CD4-positive, alpha-beta T cell (primary cell): Measurements from ENCODE around the gene GIMAP5. TPM values are rescaled to one million over a fixed set of nuclear protein-coding genes. Genes with fewer than 3 reads are reported as not detected.
A peak's percentile ranks its signal among the peaks of the same experiment; 100 is the strongest.

Source experiments
- ATAC-seq: fragments of 200-7000 bp; cut with Tn5 transposase; one replicate; pipeline ENCODE4 v1.10.0; 2022; ENCODE audit warnings: mild to moderate bottlenecking; ENCODE audit not compliant: poor library complexity
- CTCF ChIA-PET: fragments of 350-600 bp; sonication (Branson Sonifier 250); formaldehyde crosslinking; loops from one replicate; lab custom pipeline; 2021; ENCODE audit warnings: antibody characterized with exemption, inconsistent platforms; lab: Charles Lee
- POLR2A ChIA-PET: fragments of 350-600 bp; sonication (Branson Sonifier 250); formaldehyde crosslinking; loops from one replicate; lab custom pipeline; 2021; ENCODE audit warnings: antibody characterized with exemption, inconsistent platforms; lab: Charles Lee
- DNase-seq, 14 experiments: peaks; one replicate each; pipeline ENCODE4 v3.0.0-alpha.2; 2013 to 2020; ENCODE audit warnings: mixed read lengths in 2 of 14
- H3K27ac ChIP-seq, 2 donors: one replicate each; pipeline versions ENCODE4 v1.5.1 to v1.7.0; 2013; ENCODE audit warnings: low read length in 2 of 2, low read depth in 1 of 2, mild to moderate bottlenecking in 1 of 2
- H3K27me3 ChIP-seq, 2 experiments: 1 replicate in 1 of 2; 2 replicates in 1 of 2; pipeline versions ENCODE4 v1.6.1 to v1.7.0; 2013; ENCODE audit warnings: low read length in 2 of 2, control low read depth in 1 of 2, mild to moderate bottlenecking in 1 of 2, moderate library complexity in 1 of 2; ENCODE audit not compliant: insufficient read depth in 2 of 2, control insufficient read depth in 1 of 2
- H3K36me3 ChIP-seq: one replicate; pipeline ENCODE4 v1.6.1; 2013; ENCODE audit warnings: low read length, control low read depth; ENCODE audit not compliant: insufficient read depth
- H3K4me1 ChIP-seq: one replicate; pipeline ENCODE4 v1.6.1; 2013; ENCODE audit warnings: low read length, control low read depth; ENCODE audit not compliant: insufficient read depth
- H3K4me3 ChIP-seq: one replicate; pipeline ENCODE4 v1.5.1; 2013; ENCODE audit warnings: mild to moderate bottlenecking, low read length, moderate library complexity
- H3K9me3 ChIP-seq, 2 experiments: 1 replicate in 1 of 2; 2 replicates in 1 of 2; pipeline versions ENCODE4 v1.6.1 to v1.7.0; 2013; ENCODE audit warnings: low read length in 2 of 2, mild to moderate bottlenecking in 2 of 2, control low read depth in 1 of 2, moderate library complexity in 1 of 2; ENCODE audit not compliant: control insufficient read depth in 1 of 2, insufficient read depth in 1 of 2
- H3K27ac Mint-ChIP-seq: one replicate; pipeline ENCODE4 v1.8.0; 2020; ENCODE audit warnings: mixed read lengths
- H3K27me3 Mint-ChIP-seq: one replicate; pipeline ENCODE4 v1.8.0; 2021; ENCODE audit warnings: mixed read lengths
- H3K36me3 Mint-ChIP-seq: one replicate; pipeline ENCODE4 v1.8.0; 2021; ENCODE audit warnings: low read depth, mixed read lengths
- H3K4me1 Mint-ChIP-seq: one replicate; pipeline ENCODE4 v1.8.0; 2021; ENCODE audit warnings: low read depth, mixed read lengths
- H3K4me3 Mint-ChIP-seq: one replicate; pipeline ENCODE4 v1.8.0; 2020; ENCODE audit warnings: mild to moderate bottlenecking, mixed read lengths
- H3K9me3 Mint-ChIP-seq: one replicate; pipeline ENCODE4 v1.8.0; 2020; ENCODE audit warnings: mixed read lengths
- intact Hi-C, 2 experiments: fragments of 100-400 bp; cut with DNase I in 1 of 2; cut with micrococcal nuclease in 1 of 2; formaldehyde crosslinking; loops; one replicate each; pipeline versions ENCODE4 v1.15.1 to v1.9.0; 2023 to 2025; cut with DNase I, micrococcal nuclease
- total RNA-seq, 174 experiments: library from RNA in 2 of 174; stranded (reverse) in 2 of 174; gene quantifications; one replicate each; pipeline ENCODE4 v1.2.3 and lab custom pipeline; 2021 to 2026
- TF ChIP-seq, protein P1 (sequence below): fragments of 200-600 bp; IDR thresholded peaks from one replicate; pipeline ENCODE4 v1.8.0; 2022; ENCODE audit warnings: antibody characterized with exemption, mild to moderate bottlenecking

Gene GIMAP5
- total RNA-seq, 2 experiments from 2014 or later: 31.3 to 35.2 TPM

- Mint-ChIP-seq H3K27ac (peak overlapping the region; percentile 99), H3K4me3 (peak overlapping the region; percentile 48), H3K9me3 (peaks cover 2% of the 10 kb centered on the region), H3K4me1 (peaks cover 92% of the 10 kb centered on the region), H3K27me3 (peaks cover 5% of the 10 kb centered on the region), H3K36me3 (peaks cover 7% of the 10 kb centered on the region)
- intact Hi-C loops: loop anchor here (5.0 to 10.0 kb wide), 2 partner anchors 34 to 397 kb away; partner anchors contain the start of gene GIMAP1 (in 1 of the 2)
- ATAC-seq (no peak), DNase-seq (no peak)
- no peaks in the 10 kb centered on the region for H3K27me3 ChIP-seq
- peak overlapping the region in 1 of 2 donors; percentile 8 for H3K27ac ChIP-seq
- ChIA-PET CTCF (interaction anchor here (1.0 kb wide), 1 partner anchor 36 kb away, joined by 3 read pairs; the partner anchor contains the start of gene GIMAP1), POLR2A (interaction anchor here (1.0 to 1.2 kb wide), 2 partner anchors 36 to 187 kb away, joined by 3 to 4 read pairs; partner anchors contain the start of gene GIMAP1)
- TF ChIP-seq, protein P1, sequence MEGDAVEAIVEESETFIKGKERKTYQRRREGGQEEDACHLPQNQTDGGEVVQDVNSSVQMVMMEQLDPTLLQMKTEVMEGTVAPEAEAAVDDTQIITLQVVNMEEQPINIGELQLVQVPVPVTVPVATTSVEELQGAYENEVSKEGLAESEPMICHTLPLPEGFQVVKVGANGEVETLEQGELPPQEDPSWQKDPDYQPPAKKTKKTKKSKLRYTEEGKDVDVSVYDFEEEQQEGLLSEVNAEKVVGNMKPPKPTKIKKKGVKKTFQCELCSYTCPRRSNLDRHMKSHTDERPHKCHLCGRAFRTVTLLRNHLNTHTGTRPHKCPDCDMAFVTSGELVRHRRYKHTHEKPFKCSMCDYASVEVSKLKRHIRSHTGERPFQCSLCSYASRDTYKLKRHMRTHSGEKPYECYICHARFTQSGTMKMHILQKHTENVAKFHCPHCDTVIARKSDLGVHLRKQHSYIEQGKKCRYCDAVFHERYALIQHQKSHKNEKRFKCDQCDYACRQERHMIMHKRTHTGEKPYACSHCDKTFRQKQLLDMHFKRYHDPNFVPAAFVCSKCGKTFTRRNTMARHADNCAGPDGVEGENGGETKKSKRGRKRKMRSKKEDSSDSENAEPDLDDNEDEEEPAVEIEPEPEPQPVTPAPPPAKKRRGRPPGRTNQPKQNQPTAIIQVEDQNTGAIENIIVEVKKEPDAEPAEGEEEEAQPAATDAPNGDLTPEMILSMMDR: no peak
- peaks cover 89% of the 10 kb centered on the region for H3K4me1 ChIP-seq
- H3K9me3 ChIP-seq: peaks cover 0 to 4% of the 10 kb centered on the region in 2 experiments
- no peak overlapping the region for H3K4me3 ChIP-seq
- H3K36me3 ChIP-seq: no peaks in the 10 kb centered on the region
These were observed 14.5 kb downstream of the GIMAP5 start for GRCh38 chr7:150751702-150752101.

DNA sequence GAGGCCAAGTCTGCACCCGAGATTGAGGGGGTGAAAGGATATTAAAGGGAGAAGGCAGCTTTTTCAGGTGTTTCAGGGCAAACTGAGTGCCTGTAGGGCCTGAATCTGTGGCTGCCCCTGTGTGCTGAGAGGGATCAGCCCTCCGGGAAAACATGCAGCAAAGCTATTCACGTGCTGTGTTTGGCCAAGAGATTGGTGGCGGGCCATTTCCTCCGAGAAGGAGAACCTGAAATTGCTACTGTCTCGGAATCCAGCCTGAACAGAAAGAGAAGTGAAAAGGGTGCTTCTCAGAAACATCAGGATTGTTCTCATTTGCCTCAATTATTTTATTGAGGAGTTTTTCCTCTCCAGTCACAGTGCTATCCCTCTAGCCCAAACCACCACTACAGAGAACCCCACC, 16.0 kb downstream of the GIMAP5 start:
- Mint-ChIP-seq H3K9me3 (peaks cover 2% of the 10 kb centered on the region), H3K36me3 (peaks cover 7% of the 10 kb centered on the region), H3K4me1 (peaks cover 88% of the 10 kb centered on the region), H3K27me3 (peaks cover 5% of the 10 kb centered on the region), H3K4me3 (peak overlapping the region; percentile 34), H3K27ac (peak overlapping the region; percentile 99)
- DNase-seq (no peak), ATAC-seq (no peak)
- H3K4me1 ChIP-seq: peaks cover 74% of the 10 kb centered on the region
- POLR2A ChIA-PET: interaction anchor here (0.7 to 5.2 kb wide), 4 partner anchors 9 to 122 kb away, joined by 3 to 120 read pairs (median 53); partner anchors contain the start of genes GIMAP1 and GIMAP6
- no peak overlapping the region for H3K4me3 ChIP-seq
- no peaks in the 10 kb centered on the region for H3K27me3 ChIP-seq
- CTCF ChIA-PET: no interaction called here
- intact Hi-C loops: loop anchor here (5.0 to 10.0 kb wide), 2 partner anchors 36 to 398 kb away; partner anchors contain the start of gene GIMAP1 (in 1 of the 2)
- TF ChIP-seq, protein P1: no peak
- H3K36me3 ChIP-seq: no peaks in the 10 kb centered on the region
- H3K9me3 ChIP-seq: no peaks in the 10 kb centered on the region
- H3K27ac ChIP-seq: peak overlapping the region; percentile 66 to 72

DNA sequence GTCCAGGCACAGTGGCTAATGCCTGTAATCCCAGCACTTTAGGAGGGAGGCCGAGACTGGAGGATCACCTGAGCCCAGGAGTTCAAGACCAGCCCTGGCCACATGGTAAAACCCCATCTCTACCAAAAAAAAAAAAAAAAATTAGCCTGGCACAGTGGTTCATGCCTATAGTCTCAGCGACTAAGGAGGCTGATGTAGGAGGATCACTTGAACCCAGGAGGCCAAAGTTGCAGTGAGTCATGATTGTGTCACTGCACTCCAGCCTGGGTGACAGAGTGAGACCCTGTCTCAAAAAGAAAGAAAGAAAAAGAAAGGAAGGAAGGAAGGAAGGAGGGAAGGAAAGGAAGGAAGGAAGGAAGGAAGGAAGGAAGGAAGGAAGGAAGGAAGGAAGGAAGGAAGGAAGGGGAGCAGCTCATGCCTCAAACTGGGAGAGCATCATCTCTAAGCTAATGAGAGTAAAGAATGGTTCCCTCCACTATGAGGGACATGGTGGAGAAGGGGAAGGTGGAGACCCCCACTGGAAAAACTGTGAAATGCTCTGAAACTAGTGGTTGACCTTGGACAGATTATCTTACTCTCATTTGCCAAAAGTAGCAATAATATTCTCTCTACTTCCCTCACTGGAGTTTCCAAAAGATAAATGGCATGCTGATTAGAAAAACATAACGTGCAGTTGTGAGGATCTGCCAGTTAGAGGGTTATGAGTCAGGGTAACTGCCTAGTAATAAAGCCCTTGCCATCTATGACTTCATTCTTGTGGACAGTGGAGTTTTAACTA, 16.8 kb downstream of the GIMAP5 start:
- TF ChIP-seq, protein P1: peak; percentile 38
- H3K27ac ChIP-seq: peak overlapping the region; percentile 66 to 72

More for the DNA sequence above, 16.8 kb downstream of the GIMAP5 start:
- ChIA-PET POLR2A (interaction anchor here (0.7 to 5.2 kb wide), 5 partner anchors 10 to 186 kb away, joined by 3 to 120 read pairs (median 65); partner anchors contain the start of genes GIMAP1, GIMAP4 and GIMAP6), CTCF (interaction anchor here (1.0 kb wide), 1 partner anchor 31 kb away, joined by 3 read pairs; no protein-coding TSS in a partner anchor)
- peaks cover 2% of the 10 kb centered on the region for H3K9me3 Mint-ChIP-seq
- no peaks in the 10 kb centered on the region for H3K36me3 ChIP-seq
- DNase-seq (peak in 3 of 14 experiments; percentile 58 to 71 (median 68)), ATAC-seq (peak; percentile 10)
- no peaks in the 10 kb centered on the region for H3K9me3 ChIP-seq
- no peak overlapping the region for H3K4me3 ChIP-seq
- H3K27me3 Mint-ChIP-seq: peaks cover 5% of the 10 kb centered on the region
- H3K27ac Mint-ChIP-seq: peak overlapping the region; percentile 99
- H3K4me1 Mint-ChIP-seq: peaks cover 80% of the 10 kb centered on the region
- peaks cover 7% of the 10 kb centered on the region for H3K36me3 Mint-ChIP-seq
- peaks cover 66% of the 10 kb centered on the region for H3K4me1 ChIP-seq
- H3K27me3 ChIP-seq: no peaks in the 10 kb centered on the region
- peak overlapping the region; percentile 57 for H3K4me3 Mint-ChIP-seq
- intact Hi-C loops: loop anchor here (2.0 to 10.0 kb wide), 5 partner anchors 17 to 399 kb away; partner anchors contain the start of genes GIMAP1 (in 1 of the 2), GIMAP5 (in 1 of the 2) and GIMAP7 (in 1 of the 2)
